ENCODE measurements around the gene GBX1.

GRCh38 chr7:151110236-151110940 is 57.1 kb downstream of the GBX1 start:
- TF ChIP-seq, protein P1, sequence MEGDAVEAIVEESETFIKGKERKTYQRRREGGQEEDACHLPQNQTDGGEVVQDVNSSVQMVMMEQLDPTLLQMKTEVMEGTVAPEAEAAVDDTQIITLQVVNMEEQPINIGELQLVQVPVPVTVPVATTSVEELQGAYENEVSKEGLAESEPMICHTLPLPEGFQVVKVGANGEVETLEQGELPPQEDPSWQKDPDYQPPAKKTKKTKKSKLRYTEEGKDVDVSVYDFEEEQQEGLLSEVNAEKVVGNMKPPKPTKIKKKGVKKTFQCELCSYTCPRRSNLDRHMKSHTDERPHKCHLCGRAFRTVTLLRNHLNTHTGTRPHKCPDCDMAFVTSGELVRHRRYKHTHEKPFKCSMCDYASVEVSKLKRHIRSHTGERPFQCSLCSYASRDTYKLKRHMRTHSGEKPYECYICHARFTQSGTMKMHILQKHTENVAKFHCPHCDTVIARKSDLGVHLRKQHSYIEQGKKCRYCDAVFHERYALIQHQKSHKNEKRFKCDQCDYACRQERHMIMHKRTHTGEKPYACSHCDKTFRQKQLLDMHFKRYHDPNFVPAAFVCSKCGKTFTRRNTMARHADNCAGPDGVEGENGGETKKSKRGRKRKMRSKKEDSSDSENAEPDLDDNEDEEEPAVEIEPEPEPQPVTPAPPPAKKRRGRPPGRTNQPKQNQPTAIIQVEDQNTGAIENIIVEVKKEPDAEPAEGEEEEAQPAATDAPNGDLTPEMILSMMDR (conservative IDR thresholded peaks at IDR 0.05; ENCODE audit: low read length), result no peak
- TF ChIP-seq EZH2phosphoT487 (IDR thresholded peaks at IDR 0.05; ENCODE audit: borderline replicate concordance, low read depth, low read length), result no peak

All from OCI-LY7 (cell line).